Mucosa of descending colon (tissue), 3 donors: ENCODE measurements around the gene PPP1R3F. TPM values are rescaled to one million over a fixed set of nuclear protein-coding genes. Genes with fewer than 3 reads are reported as not detected.

ENCODE experiments used
- ATAC-seq: fragments of 200-7000 bp; cut with Tn5 transposase; one replicate; pipeline ENCODE4 v1.9.1; 2020; ENCODE audit warnings: mild to moderate bottlenecking, moderate library complexity
- DNase-seq, 3 donors: peaks; one replicate each; pipeline ENCODE4 v3.0.0-alpha.2; 2020
- H3K36me3 ChIP-seq: fragments of 200-600 bp; one replicate; pipeline ENCODE4 v1.8.0; 2021; ENCODE audit warnings: low read depth, mild to moderate bottlenecking
- H3K4me1 ChIP-seq: fragments of 200-600 bp; one replicate; pipeline ENCODE4 v1.8.0; 2021; ENCODE audit warnings: low read depth, mild to moderate bottlenecking
- H3K4me3 ChIP-seq: fragments of 200-600 bp; one replicate; pipeline ENCODE4 v1.8.0; 2021; ENCODE audit warnings: mild to moderate bottlenecking
- H3K9me3 ChIP-seq: fragments of 200-600 bp; one replicate; pipeline ENCODE4 v1.8.0; 2021; ENCODE audit warnings: mild to moderate bottlenecking
- intact Hi-C, 2 donors: fragments of 100-400 bp; cut with DNase I in 1 of 2; cut with micrococcal nuclease in 1 of 2; formaldehyde crosslinking; loops; one replicate each; pipeline versions ENCODE4 v1.11.0 to v1.11.1; 2022; cut with DNase I, micrococcal nuclease
- total RNA-seq, 3 donors: library from RNA; stranded (reverse); fragmentation: NEBNext Ultra II Directional in 2 of 3; extraction: Animal tissue kit (Norgen Biotek cat#: 25700) in 2 of 3; gene quantifications; one replicate each; pipeline versions ENCODE4 v1.2.1 to v1.2.4, GENCODE V29; 2021 to 2023
- TF ChIP-seq, protein P1 (sequence below): fragments of 200-600 bp; IDR thresholded peaks from one replicate; pipeline ENCODE4 v1.8.0; 2022; ENCODE audit warnings: antibody characterized with exemption, mild to moderate bottlenecking
- donor health status: DM: no; HTN: no; CAD: no; lungs with moderate emphysema.
- donor health status: DM: no; HTN: no; CAD: no.
- donor health status: DM: no; HTN: yes; CAD: no.

PPP1R3F gene
- total RNA-seq, 3 donors from 2014 or later = 2.3 to 8.3 (median 3.0) TPM

DNA sequence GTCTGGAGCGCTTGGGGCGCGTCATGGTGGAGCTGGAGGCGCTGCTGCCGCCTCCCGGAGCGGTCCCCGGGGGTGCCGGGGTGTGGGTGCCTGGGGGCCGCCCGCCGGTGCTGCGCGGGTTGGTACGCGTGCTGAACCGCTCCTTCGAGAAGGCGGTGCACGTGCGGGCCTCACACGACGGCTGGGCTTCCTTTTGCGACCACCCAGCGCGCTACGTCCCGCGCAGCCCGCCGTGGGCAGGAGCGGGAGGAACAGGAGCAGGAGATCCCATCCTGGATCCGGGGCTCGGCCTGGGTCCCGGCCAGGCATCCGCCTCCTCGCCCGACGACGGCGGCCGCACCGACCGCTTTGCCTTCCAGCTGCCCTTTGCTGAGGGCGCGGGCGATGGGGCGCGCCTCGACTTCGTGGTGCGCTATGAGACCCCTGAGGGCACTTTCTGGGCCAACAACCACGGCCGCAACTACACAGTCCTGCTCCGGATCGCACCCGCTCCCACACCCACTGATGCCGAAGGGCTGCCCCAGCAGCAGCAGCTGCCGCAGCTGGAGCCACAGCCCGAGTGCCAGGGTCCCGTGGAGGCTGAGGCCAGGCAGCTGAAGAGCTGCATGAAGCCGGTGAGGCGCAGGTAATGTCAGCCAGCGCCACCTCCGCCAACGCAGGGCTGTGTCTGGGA is 792 bp downstream of the PPP1R3F start:
- H3K4me3 ChIP-seq = peak overlapping the region; percentile 42
- peaks cover 7% of the 10 kb centered on the region for H3K4me1 ChIP-seq
- intact Hi-C loops = no loop called here
- H3K36me3 ChIP-seq = no peaks in the 10 kb centered on the region
- no peak for ATAC-seq
- TF ChIP-seq, protein P1, sequence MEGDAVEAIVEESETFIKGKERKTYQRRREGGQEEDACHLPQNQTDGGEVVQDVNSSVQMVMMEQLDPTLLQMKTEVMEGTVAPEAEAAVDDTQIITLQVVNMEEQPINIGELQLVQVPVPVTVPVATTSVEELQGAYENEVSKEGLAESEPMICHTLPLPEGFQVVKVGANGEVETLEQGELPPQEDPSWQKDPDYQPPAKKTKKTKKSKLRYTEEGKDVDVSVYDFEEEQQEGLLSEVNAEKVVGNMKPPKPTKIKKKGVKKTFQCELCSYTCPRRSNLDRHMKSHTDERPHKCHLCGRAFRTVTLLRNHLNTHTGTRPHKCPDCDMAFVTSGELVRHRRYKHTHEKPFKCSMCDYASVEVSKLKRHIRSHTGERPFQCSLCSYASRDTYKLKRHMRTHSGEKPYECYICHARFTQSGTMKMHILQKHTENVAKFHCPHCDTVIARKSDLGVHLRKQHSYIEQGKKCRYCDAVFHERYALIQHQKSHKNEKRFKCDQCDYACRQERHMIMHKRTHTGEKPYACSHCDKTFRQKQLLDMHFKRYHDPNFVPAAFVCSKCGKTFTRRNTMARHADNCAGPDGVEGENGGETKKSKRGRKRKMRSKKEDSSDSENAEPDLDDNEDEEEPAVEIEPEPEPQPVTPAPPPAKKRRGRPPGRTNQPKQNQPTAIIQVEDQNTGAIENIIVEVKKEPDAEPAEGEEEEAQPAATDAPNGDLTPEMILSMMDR = no peak
- no peaks in the 10 kb centered on the region for H3K9me3 ChIP-seq
- DNase-seq = peak; percentile 8 to 64 (median 36)

DNA sequence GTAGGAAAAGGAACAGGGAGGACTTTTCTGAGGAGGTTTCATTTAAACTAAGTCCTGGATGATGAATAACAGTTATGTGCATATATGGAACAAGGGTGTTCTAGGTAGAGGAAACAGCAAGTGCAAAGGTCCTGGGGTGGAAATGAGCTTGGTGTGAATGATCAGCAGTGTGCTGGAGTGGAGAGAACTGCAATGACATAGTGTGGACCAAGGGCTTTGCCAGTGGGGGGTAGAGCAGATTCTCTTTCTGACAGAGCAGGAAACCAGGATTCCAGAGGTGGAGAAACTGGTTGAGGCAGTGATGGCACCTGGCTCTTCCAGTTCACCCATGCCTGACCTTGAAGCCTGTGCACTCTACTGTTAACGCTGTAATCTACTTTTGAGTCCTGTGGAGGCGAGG is 1.7 kb downstream of the PPP1R3F start:
- Histone ChIP-seq H3K4me1 (peaks cover 7% of the 10 kb centered on the region), H3K4me3 (no peak overlapping the region), H3K36me3 (no peaks in the 10 kb centered on the region), H3K9me3 (no peaks in the 10 kb centered on the region)
- intact Hi-C loops = no loop called here
- ATAC-seq (no peak), DNase-seq (no peak)
- TF ChIP-seq, protein P1 = no peak

DNA sequence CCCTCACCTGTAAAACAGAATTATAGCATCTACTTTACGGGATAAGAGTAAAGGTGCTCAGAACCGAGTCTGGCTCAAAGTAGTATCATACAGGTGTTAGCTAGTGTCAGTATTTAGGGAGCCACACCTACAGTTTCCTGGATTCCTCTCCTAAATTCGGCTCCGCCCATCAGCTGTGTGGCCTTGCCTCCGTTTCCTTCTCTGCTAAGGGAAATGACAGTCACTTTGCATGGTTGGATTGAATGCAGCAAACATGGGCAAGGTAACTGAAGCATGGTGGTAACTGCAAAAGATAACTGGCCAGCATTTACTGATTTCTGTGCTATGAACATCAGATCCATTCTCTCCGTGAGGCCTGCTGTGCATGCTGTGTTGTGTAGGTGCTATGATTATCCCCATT is 2.8 kb downstream of the PPP1R3F start:
- Histone ChIP-seq H3K4me3 (no peak overlapping the region), H3K4me1 (peaks cover 7% of the 10 kb centered on the region), H3K9me3 (no peaks in the 10 kb centered on the region), H3K36me3 (no peaks in the 10 kb centered on the region)
- no peak for ATAC-seq
- intact Hi-C loops = no loop called here
- TF ChIP-seq, protein P1 = no peak
- no peak for DNase-seq

DNA sequence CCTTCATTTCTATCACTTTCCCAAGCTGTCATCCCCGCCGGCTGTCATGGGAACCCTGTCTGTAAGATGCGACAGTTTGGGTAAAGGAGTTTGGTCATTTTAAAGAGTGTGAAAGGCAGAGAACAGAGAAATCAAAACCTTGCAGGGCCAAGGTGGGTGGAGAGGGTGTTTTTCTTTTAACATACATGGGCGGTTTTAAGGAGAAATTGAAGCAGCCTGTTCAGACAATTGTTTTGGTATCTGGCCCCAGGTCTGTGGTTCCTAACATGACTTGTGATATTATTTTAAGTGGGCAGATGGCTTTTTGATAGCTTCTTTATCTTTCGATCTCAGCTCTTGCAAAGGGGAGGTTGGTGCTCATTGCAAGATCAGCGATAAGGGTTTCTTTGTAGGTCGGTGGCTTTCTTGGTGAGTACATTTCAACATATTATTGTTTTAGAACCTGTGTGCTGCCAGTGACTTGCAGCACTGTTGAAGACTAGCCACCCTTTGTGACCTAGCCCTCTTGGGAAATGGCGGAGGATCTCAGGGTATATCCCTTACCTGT is 3.7 kb downstream of the PPP1R3F start:
- no peak for DNase-seq
- Histone ChIP-seq H3K4me1 (peaks cover 7% of the 10 kb centered on the region), H3K36me3 (no peaks in the 10 kb centered on the region), H3K9me3 (no peaks in the 10 kb centered on the region), H3K4me3 (no peak overlapping the region)
- ATAC-seq = no peak
- intact Hi-C loops = no loop called here
- TF ChIP-seq, protein P1 = no peak

DNA sequence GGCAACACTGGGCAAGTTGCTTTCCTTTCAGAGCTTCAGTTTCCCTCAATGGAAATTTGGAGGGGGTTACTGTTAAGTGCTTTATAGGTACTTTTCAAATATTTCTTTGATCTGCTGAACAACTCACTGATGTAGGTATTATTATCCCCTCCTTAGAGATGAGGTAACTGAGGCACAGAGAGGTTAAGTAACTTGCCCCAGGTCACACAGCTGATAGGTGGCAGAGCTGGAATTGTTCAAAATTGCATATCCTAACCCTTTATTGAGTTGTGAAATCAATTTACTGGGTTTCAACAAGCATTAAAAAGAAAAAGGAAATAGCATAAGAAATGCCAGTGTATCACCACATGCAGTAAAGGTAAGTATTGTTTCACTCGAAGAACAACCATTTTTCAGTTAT is 6.6 kb downstream of the PPP1R3F start:
- intact Hi-C loops = no loop called here
- ATAC-seq (no peak), DNase-seq (no peak)
- H3K4me3 ChIP-seq = no peak overlapping the region
- TF ChIP-seq, protein P1 = no peak
- peaks cover 7% of the 10 kb centered on the region for H3K4me1 ChIP-seq
- H3K36me3 ChIP-seq = no peaks in the 10 kb centered on the region
- no peaks in the 10 kb centered on the region for H3K9me3 ChIP-seq
